Esophagus muscularis mucosa (tissue), 4 donors: ENCODE data around the gene SHF. TPM values are rescaled to one million over a fixed set of nuclear protein-coding genes. Genes with fewer than 3 reads are reported as not detected.

Source experiments
- DNase-seq: peaks from one replicate; pipeline ENCODE4 v3.0.0-alpha.2; 2017; ENCODE audit errors: extremely low spot score
- H3K27ac ChIP-seq, 4 donors: fragments of 200-600 bp; sonication (generic); replicated peaks in 1 of 4; 1 replicate in 3 of 4; 2 replicates in 1 of 4; pipeline ENCODE4 v1.5.1; 2016 to 2019; ENCODE audit warnings: mild to moderate bottlenecking in 1 of 4
- H3K27me3 ChIP-seq, 4 donors: fragments of 200-600 bp; sonication (generic); one replicate each; pipeline versions ENCODE4 v1.5.1 to v1.6.0; 2016 to 2019
- H3K36me3 ChIP-seq, 4 donors: fragments of 200-600 bp; sonication (generic); one replicate each; pipeline ENCODE4 v1.5.1; 2016 to 2019
- H3K4me1 ChIP-seq, 4 donors: fragments of 200-600 bp; sonication (generic); one replicate each; pipeline ENCODE4 v1.5.1; 2016 to 2019
- H3K4me3 ChIP-seq, 4 donors: fragments of 200-600 bp; sonication (generic); 1 replicate in 2 of 4; 2 replicates in 2 of 4; pipeline ENCODE4 v1.5.1; 2016 to 2019; ENCODE audit warnings: mild to moderate bottlenecking in 4 of 4, moderate library complexity in 1 of 4
- H3K9me3 ChIP-seq, 4 donors: fragments of 200-600 bp; sonication (generic); 1 replicate in 3 of 4; 2 replicates in 1 of 4; pipeline ENCODE4 v1.5.1; 2016 to 2019
- CTCF ChIP-seq, 3 experiments: fragments of 200-600 bp in 2 of 3; fragments of 450-650 bp in 1 of 3; sonication (generic) in 2 of 3; IDR thresholded peaks; one replicate each; pipeline ENCODE4 v1.5.1; 2017 to 2019; ENCODE audit warnings: antibody characterized with exemption in 3 of 3, mild to moderate bottlenecking in 2 of 3, moderate library complexity in 1 of 3
- EP300 ChIP-seq: sonication (generic); formaldehyde crosslinking; IDR thresholded peaks from one replicate; pipeline ENCODE4 v1.6.1; 2017; ENCODE audit warnings: antibody characterized with exemption
- POLR2A ChIP-seq: fragments of 450-650 bp; IDR thresholded peaks from one replicate; pipeline ENCODE4 v1.6.1; 2017; ENCODE audit warnings: antibody characterized with exemption, moderate library complexity, mild to moderate bottlenecking, low read depth
- POLR2AphosphoS5 ChIP-seq, 2 donors: sonication (generic); formaldehyde crosslinking; IDR thresholded peaks; one replicate each; pipeline ENCODE4 v1.6.1; 2017; ENCODE audit warnings: antibody characterized with exemption in 2 of 2
- WGBS: methylation state at CpG from one replicate; pipeline ENCODE4 v1.1.5; 2018; 5-methylcytosine and 5-hydroxymethylcytosine counted together
- intact Hi-C: fragments of 100-400 bp; cut with DNase I; formaldehyde crosslinking; loops from one replicate; pipeline ENCODE4 v1.15.1; 2023
- total RNA-seq, 4 donors: library from RNA; depleted of rRNA; stranded (reverse); fragments of >200 nt; gene quantifications; one replicate each; pipeline versions ENCODE4 v1.1.0 to v1.2.1, GENCODE V29; 2016

Gene SHF
- total RNA-seq, 4 donors from 2014 or later: 4.6 to 15.4 (median 10.2) TPM

DNA sequence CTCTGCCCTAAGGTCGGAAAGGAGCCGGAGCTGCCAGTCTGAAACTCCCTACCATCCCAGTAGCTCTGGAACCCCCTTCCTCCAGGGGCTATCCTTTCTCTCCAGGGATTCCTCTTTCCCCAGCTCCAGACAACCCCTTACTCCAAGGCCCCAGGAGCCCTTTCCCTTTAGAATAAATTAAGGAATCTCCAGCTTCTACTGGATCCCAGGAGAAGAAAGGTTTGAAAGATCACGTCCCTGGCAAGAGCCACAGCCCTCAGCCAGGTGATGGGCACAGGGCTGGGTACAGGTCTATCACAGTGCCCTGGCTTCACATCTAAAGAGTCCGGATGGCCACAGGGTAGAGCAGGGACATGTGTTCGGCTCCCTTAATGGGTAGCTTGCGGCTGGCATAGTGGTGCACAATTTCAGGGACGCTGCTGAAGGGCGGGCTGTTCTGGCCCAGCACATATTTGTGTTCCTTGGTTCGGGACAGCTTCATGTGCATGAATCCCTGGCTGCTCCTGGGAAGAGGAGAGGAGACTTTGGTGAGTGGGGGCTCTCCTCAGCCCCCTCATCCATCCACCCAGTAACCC lies 20.0 kb downstream of the SHF start:
- 46% methylated on average over 3 of the region's 9 CpGs for WGBS
- intact Hi-C loops: loop anchor here (2.0 kb wide), 2 partner anchors 31 to 233 kb away; no protein-coding TSS in a partner anchor
- DNase-seq: no peak
- no peaks in the 10 kb centered on the region for H3K27me3 ChIP-seq
- peaks cover 14 to 44% (median 34%) of the 10 kb centered on the region in 4 donors for H3K4me1 ChIP-seq
- peak overlapping the region; percentile 69 to 87 (median 82) for H3K4me3 ChIP-seq
- peaks cover 0 to 14% (median 2%) of the 10 kb centered on the region in 4 donors for H3K36me3 ChIP-seq
- peak overlapping the region; percentile 98 to 100 (median 98) for H3K27ac ChIP-seq
- no peak for TF ChIP-seq POLR2A
- TF ChIP-seq POLR2AphosphoS5 (IDR thresholded peaks at IDR 0.05): no peak
- peaks cover 0 to 3% (median 0%) of the 10 kb centered on the region in 4 donors for H3K9me3 ChIP-seq

DNA sequence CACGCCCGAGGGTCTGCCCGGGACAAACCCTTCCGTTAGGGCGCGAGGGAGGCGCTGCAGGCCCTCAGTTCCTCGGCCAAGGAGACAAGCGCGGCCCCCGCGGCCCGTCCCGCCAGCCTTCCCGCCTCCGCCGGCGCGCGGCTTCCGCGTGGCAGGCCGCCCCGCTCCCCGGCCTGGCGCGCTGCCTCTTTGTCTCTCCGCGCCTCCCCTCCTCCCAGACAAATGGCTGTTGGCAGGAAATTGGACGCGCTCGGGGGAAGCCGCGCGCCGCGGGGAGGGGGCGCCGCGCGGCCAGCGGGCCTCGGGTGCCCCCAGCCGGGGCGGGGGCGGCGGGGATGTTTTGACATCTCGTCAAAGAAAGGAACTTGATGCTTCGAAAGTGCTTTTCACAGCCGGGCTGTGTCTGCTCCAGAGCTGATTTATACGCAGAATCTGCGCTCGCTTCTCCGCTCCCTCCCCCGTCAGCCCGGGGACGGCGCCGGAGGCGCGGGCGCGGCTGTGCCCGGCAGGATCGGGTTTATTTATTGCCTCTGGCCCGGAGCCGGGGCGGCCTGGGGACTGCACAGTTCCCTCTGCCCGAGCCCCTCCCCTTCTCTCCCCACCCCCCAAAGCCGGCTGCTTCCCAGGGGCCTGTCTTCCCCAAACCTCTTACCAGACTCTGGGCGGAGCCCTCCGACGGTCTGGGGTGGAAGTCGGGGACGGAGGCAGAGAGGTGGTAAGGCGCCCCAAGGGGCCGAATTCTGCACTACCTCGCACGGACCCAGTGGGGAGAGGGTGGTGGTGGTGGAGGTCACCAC lies 20.7 kb downstream of the SHF start:
- WGBS: 1% methylated on average over 37 of the region's 79 CpGs
- peak overlapping the region; percentile 98 to 100 (median 98) for H3K27ac ChIP-seq
- H3K4me1 ChIP-seq: peaks cover 17 to 47% (median 37%) of the 10 kb centered on the region in 4 donors
- H3K9me3 ChIP-seq: peaks cover 0 to 3% (median 0%) of the 10 kb centered on the region in 4 donors
- peaks cover 0 to 7% (median 2%) of the 10 kb centered on the region in 4 donors for H3K36me3 ChIP-seq
- peak; percentile 95 for DNase-seq
- H3K27me3 ChIP-seq: no peaks in the 10 kb centered on the region
- intact Hi-C loops: loop anchor here (2.0 kb wide), 2 partner anchors 32 to 234 kb away; no protein-coding TSS in a partner anchor
- H3K4me3 ChIP-seq: peak overlapping the region; percentile 69 to 87 (median 82)
- TF ChIP-seq EP300: no peak
- TF ChIP-seq POLR2AphosphoS5 (IDR thresholded peaks at IDR 0.05): peak; percentile 39 to 64
- peak; percentile 30 to 78 (median 46) for TF ChIP-seq CTCF (IDR thresholded peaks at IDR 0.05)
- TF ChIP-seq POLR2A: no peak

DNA sequence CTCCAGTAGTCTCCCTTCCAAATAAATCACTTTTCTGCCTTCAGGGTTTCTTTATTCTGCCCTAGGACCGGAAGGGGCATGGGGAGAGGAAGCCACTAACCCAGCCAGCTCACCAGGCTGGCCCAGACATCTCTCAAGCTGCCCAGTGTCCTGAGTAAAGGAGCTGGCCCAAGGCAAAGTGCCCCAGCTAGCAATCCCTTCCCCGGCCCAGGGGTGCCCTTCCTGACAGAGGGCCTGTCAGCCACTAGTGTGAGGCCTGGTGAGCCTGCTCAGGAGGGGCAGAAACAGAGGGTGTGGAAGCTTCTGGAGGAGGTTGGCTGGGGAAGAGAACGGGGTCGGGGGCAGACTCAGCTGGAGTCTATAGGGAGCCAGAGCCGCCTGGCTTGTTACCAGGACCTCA lies 22.2 kb downstream of the SHF start:
- intact Hi-C loops: loop anchor here (2.0 kb wide), 1 partner anchor 113 kb away; no protein-coding TSS in a partner anchor
- Histone ChIP-seq H3K27ac (peak overlapping the region; percentile 98 to 100 (median 98)), H3K4me1 (peaks cover 17 to 47% (median 37%) of the 10 kb centered on the region in 4 donors), H3K36me3 (no peaks in the 10 kb centered on the region), H3K4me3 (no peak overlapping the region), H3K27me3 (no peaks in the 10 kb centered on the region), H3K9me3 (peaks cover 0 to 3% (median 0%) of the 10 kb centered on the region in 4 donors)
- TF ChIP-seq CTCF (IDR thresholded peaks at IDR 0.05): no peak
- TF ChIP-seq POLR2A: no peak
- no peak for TF ChIP-seq EP300
- no peak for TF ChIP-seq POLR2AphosphoS5 (IDR thresholded peaks at IDR 0.05)
- DNase-seq: no peak
- 90% methylated on average over 3 of the region's 5 CpGs for WGBS

- peaks cover 0 to 3% (median 0%) of the 10 kb centered on the region in 4 donors for H3K9me3 ChIP-seq
- TF ChIP-seq CTCF (IDR thresholded peaks at IDR 0.05) (no peak), POLR2AphosphoS5 (IDR thresholded peaks at IDR 0.05) (no peak), POLR2A (no peak), EP300 (no peak)
- intact Hi-C loops: loop anchor here (2.0 kb wide), 1 partner anchor 114 kb away; no protein-coding TSS in a partner anchor
- DNase-seq: no peak
- H3K36me3 ChIP-seq: no peaks in the 10 kb centered on the region
- H3K27ac ChIP-seq: no peak overlapping the region
- no peak overlapping the region for H3K4me3 ChIP-seq
- peaks cover 17 to 47% (median 37%) of the 10 kb centered on the region in 4 donors for H3K4me1 ChIP-seq
- H3K27me3 ChIP-seq: no peaks in the 10 kb centered on the region
- 100% methylated on average over 1 of the region's 1 CpG for WGBS
Observed at GRCh38 chr15:45164914-45165313, 22.9 kb downstream of the SHF start.

GRCh38 chr15:45163508-45163856 lies 24.3 kb downstream of the SHF start:
- no peak for TF ChIP-seq POLR2A
- TF ChIP-seq EP300: no peak
- TF ChIP-seq POLR2AphosphoS5 (IDR thresholded peaks at IDR 0.05): no peak
- no peak for TF ChIP-seq CTCF (IDR thresholded peaks at IDR 0.05)
- intact Hi-C loops: loop anchor here (2.0 kb wide), 1 partner anchor 293 kb away; no protein-coding TSS in a partner anchor
- Histone ChIP-seq H3K4me3 (no peak overlapping the region), H3K27ac (no peak overlapping the region), H3K9me3 (peaks cover 0 to 3% (median 0%) of the 10 kb centered on the region in 4 donors), H3K4me1 (peaks cover 17 to 44% (median 32%) of the 10 kb centered on the region in 4 donors), H3K36me3 (no peaks in the 10 kb centered on the region), H3K27me3 (no peaks in the 10 kb centered on the region)
- DNase-seq: no peak
- 66% methylated on average over 4 of the region's 9 CpGs for WGBS
